Kidney tubule cell (primary cell): ENCODE data around the gene RFPL3.
A peak's percentile ranks its signal among the peaks of the same experiment; 100 is the strongest.
"Not testable (repeated sequence)": the region's sequence is repeated elsewhere in the genome, so short reads cannot be mapped to it uniquely, and the experiment has no call there.

Experiments used
- DNase-seq: peaks from one replicate; pipeline ENCODE4 v3.0.0-alpha.2; 2018; ENCODE audit warnings: low spot score

RFPL3 gene

GRCh38 chr22:32331236-32331917 is 26.3 kb upstream of the RFPL3 start:
- no peak for DNase-seq

DNA sequence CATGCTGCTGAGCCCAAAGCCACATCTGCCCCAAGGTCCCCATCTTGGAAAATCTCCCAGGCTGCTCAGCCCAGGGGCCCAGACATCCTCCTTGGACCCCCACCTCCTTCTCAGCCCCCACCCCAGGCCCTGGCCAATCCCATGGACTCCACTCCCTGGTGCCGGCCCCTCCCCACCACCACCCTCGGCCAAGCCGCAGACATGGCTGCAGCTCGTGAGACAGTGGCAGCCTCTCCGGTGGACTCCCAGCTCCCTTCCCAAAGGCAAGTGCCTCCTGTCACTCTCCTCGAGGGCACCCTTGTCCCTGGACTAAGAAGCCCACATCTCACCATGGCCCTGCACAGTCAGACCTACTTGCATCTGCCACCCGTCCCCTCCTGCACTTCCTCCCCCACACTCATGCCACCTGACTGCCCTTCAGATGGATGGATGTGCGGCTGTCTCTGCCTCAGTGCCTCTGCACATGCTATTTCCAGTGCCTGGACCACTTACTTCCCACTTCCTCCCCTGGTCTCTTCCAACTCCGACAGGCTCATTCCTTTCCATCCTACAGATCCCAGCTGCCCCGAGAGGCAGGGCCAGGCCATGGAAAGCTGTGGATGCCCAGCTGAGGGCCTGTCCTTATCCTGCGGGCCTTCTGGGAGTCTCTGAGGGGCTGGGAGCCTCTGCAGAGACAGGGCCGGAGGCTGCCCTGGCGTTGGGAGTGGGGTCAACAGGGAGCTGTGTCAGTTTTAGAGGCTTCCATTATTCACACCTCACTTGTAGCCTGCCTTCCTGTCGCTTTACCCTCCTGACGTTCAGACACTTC is 25.5 kb upstream of the RFPL3 start:
- no peak for DNase-seq

- no peak for DNase-seq
Measured at GRCh38 chr22:32333141-32333768, 24.4 kb upstream of the RFPL3 start.

- DNase-seq = no peak
Measured at GRCh38 chr22:32333769-32334659, 23.7 kb upstream of the RFPL3 start.

- no peak for DNase-seq
Measured at GRCh38 chr22:32334660-32335365, 22.9 kb upstream of the RFPL3 start.

DNA sequence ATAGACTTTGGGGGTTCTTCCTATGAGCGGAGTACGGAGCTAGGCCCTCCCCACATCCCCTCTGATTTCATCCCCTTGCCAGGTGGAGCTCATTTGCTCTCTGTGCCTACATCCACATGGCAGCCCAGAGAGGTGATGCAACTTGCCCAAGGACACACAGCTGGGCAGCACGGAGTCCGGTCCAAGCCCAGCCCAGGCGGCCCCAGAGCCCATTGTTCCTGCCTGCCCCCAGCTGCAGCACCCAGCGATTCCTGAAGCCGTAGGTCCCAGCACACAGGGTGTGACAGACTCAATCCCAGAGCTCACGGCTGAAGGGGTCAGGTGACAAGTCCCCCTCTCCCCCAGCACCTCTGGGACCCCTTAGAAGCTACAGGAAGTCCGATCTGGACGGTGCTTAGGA is 22.2 kb upstream of the RFPL3 start:
- no peak for DNase-seq

DNA sequence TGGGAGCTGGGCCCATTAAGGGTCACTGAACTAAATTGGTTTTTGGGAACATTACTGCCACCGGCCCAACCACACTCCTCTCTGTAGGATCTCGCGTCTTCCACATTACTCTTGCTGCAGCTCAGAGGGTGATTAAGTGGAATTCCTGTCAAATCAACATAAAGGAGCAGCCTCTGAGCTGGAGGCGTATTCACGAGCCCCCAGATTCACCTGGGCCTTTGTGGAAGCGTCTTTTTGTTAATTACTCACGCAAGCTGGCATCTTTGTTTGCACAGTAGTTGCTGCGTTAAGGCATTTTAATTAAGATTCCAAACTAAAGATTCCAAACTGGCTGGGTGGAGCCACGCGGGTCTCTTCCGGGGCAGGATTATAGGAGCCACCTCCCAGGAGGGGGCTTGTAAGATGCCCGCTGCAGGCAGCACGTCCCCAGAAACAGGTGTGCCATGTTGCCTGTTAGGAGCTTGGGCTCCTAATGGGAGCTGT is 21.5 kb upstream of the RFPL3 start:
- no peak for DNase-seq

- no peak for DNase-seq
Measured at GRCh38 chr22:32336771-32337424, 20.8 kb upstream of the RFPL3 start.

- not testable (repeated sequence) for DNase-seq
Measured at GRCh38 chr22:32337425-32337824, 20.2 kb upstream of the RFPL3 start.

DNA sequence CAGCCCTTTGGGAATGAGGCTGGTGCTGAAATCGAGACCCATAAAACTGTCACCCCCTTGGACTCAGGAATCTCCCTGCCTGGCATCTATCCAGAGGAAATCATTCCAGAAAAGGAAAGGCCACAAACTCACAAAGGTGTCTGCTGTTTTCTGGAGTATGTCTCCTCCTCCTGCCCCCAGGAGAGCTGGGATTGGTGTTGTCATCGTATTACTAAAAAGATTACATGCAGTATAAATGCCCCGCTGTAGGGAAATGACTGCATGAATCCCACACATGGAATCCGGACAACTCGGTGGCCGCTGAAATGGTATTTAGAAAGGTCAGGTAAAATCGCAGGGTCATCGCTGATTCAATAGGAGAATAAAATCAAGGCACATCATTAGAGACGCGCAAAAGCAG is 18.9 kb upstream of the RFPL3 start:
- peak; percentile 59 for DNase-seq

GRCh38 chr22:32339190-32340012 is 18.3 kb upstream of the RFPL3 start:
- DNase-seq = no peak

DNA sequence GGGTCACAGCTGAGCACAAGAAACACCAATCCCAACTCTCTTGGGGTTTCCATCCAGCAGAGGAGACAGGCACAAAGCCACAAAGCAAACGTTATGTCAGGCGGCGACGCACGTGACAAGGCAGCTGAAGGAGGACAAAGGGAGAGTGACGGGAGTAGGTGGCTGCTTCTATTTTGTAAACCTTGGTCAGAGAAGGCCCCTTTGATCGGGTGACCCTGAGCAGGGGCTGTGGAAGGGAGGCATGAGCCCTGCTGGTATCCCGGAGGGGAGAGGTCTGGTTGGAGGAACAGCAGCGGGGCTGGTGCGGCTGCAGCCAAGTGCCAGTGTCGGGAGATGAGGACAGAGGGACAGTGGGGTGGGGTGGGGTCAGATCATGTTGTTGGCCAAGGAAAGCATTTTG is 17.3 kb upstream of the RFPL3 start:
- no peak for DNase-seq

DNA sequence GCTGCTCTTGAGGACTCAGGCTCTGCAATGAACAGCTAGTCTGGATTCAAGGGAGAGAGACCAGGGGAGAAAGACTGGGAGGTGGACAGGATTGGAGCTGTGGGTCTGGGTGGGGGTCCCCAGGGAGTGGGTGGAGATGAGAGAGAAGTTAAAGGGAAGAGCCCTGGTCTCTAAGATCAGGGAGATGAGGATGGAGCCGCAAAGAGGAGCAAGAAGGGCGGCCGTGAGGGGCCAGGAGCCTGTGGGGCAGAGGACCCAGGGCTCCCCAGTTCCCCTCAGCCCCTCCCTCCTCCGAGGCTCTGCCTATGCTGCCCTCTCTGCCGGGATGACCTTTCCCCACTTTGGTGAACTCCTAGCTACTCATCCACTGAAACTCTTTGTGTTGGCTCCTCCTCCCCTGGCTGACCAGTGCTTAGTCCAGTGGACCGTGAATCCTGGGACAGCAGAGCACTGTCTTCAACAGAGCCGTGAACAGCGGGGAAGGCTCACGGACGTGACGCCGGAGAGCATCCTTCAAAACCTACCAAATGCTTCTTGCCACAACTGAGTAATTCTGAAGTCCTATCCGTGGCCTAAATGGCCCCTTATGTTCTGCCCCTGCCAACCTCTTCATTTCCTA is 16.4 kb upstream of the RFPL3 start:
- DNase-seq = peak; percentile 80

GRCh38 chr22:32342977-32343376 is 14.7 kb upstream of the RFPL3 start:
- DNase-seq = no peak

DNA sequence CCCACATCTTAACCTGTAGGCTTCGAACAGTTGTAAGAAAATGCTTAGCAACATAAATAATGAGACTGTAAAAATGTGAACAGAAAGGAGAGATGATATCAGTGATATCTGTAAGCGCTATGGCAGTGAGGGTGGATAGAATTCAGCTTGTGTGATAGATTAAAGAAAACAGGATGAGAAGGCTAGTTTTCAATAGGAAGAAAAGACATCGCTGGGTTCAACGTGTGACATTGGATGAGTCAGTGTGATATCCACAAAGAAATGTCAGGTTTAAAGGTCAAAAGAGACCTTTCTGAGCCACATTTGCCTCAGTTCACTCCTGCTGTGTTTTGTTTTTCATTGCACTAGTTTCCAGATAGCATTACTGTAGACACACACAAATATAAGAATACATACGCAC is 13.7 kb upstream of the RFPL3 start:
- no peak for DNase-seq

GRCh38 chr22:32348031-32348611 is 9.5 kb upstream of the RFPL3 start:
- no peak for DNase-seq

- not testable (repeated sequence) for DNase-seq
Measured at GRCh38 chr22:32351875-32352274, 5.8 kb upstream of the RFPL3 start.

- DNase-seq = no peak
Measured at GRCh38 chr22:32352681-32353080, 5.0 kb upstream of the RFPL3 start.

GRCh38 chr22:32353292-32353691 is 4.4 kb upstream of the RFPL3 start:
- no peak for DNase-seq
